ENCODE measurements around the gene NAXD.

NAXD gene

DNA sequence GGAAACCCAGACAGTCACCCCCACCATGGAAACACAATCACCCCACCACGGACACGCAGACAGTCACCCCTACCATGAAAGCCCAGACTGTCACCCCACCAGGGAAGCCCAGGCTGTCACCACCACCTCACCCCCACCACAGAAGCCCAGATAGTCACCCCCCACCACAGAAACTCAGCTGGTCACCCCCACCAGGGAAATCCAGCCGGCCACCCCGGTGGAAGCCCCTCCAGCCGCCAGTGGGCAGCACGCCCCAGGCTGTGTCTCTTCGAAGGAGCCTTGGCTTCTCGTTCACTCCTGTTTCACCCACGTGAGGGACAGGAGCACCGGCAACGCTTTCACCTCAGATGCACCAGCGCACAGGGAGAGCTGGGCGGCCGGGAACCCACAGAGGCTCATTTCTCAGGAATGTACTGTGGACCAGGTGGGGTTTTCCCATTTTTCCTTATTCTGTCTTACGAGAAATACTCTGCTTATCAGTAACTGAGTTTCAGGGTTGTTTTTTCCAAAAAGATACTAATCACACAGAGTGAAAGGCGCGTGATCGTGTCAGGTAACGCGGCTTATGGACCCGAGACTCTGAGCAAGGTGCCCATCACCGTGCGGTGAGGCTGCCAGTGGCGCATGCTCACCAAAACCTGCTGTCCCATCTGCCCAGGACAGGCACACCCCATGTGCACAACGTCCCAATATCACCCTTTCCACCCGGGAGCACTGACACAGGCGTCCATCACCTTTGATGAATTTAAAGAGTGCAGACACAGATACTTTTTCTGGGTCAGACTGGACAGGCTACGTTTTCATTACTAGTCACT is 62.6 kb downstream of the NAXD start:
- Histone ChIP-seq H3K4me1 (ENCODE audit: control insufficient read depth, insufficient read depth, low read length, poor library complexity, severe bottlenecking) (no peaks in the 10 kb centered on the region), H3K36me3 (ENCODE audit: control insufficient read depth, insufficient read depth, low read length) (peaks cover 48% of the 10 kb centered on the region), H3K27ac (ENCODE audit: insufficient read depth, low read length, poor library complexity, severe bottlenecking) (no peak overlapping the region), H3K27me3 (replicated peaks; ENCODE audit: control insufficient read depth, insufficient read depth, low read length, poor library complexity, severe bottlenecking) (no peaks in the 10 kb centered on the region), H3K4me3 (ENCODE audit: insufficient read depth, low read depth, low read length, poor library complexity, severe bottlenecking) (no peak overlapping the region), H3K9me3 (ENCODE audit: control insufficient read depth, low read length) (no peaks in the 10 kb centered on the region)
- no peak for DNase-seq

DNA sequence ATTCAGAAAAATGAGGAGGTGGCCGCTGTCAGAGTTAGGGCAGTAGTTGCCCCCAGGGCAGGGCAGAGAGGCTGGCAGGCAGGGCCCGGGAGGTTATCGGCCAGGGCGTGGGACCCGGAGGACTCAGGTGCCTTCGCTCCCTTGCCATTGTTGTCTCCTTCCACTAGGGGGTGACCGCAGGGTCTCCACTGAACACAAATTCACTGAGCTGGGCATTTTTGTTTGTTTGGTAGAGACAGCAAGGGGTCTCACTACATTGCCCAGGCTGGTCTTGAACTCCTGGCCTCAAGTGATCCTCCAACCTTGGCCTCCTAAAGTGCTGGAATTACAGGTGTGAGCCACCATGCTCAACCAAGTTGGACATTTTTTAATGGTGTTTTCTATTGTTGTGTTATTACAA is 65.5 kb downstream of the NAXD start:
- H3K27ac ChIP-seq (ENCODE audit: insufficient read depth, low read length, poor library complexity, severe bottlenecking): no peak overlapping the region
- no peaks in the 10 kb centered on the region for H3K9me3 ChIP-seq (ENCODE audit: control insufficient read depth, low read length)
- no peaks in the 10 kb centered on the region for H3K4me1 ChIP-seq (ENCODE audit: control insufficient read depth, insufficient read depth, low read length, poor library complexity, severe bottlenecking)
- peaks cover 64% of the 10 kb centered on the region for H3K36me3 ChIP-seq (ENCODE audit: control insufficient read depth, insufficient read depth, low read length)
- H3K4me3 ChIP-seq (ENCODE audit: insufficient read depth, low read depth, low read length, poor library complexity, severe bottlenecking): no peak overlapping the region
- no peaks in the 10 kb centered on the region for H3K27me3 ChIP-seq (replicated peaks; ENCODE audit: control insufficient read depth, insufficient read depth, low read length, poor library complexity, severe bottlenecking)
- no peak for DNase-seq

DNA sequence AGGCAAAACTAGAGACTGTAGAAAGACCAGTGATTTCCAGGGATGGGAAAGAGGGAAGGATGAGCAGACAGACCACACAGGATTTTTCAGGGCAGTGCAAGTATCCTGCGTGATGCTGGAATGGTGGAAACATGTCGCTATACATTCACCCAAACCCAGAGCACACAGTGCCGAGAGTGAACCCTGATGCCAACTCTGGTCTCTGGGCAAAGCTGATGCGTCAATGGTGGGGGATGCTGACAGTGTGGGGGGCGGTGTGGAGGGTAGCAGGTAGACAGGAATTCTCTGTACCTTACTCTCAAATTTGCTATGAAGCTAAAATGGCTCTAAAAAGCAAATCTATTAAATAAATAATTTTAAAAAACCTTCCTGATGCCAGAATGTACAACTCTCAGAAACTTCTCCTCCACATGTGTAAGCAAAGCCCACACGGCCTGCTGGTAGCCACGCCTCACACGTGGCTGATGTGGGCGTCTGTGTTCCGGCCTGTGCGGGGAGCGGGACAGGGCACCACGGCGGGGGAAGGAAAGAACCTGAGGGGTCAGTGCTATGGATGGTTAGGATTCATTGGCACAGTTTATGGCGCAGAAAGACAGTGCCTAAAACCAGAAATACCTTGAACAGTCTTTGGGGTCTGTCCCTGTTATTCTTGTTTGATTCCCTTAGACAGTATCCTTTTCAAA is 66.7 kb downstream of the NAXD start:
- no peak overlapping the region for H3K27ac ChIP-seq (ENCODE audit: insufficient read depth, low read length, poor library complexity, severe bottlenecking)
- H3K36me3 ChIP-seq (ENCODE audit: control insufficient read depth, insufficient read depth, low read length): peaks cover 57% of the 10 kb centered on the region
- H3K27me3 ChIP-seq (replicated peaks; ENCODE audit: control insufficient read depth, insufficient read depth, low read length, poor library complexity, severe bottlenecking): no peaks in the 10 kb centered on the region
- no peak for DNase-seq
- no peaks in the 10 kb centered on the region for H3K4me1 ChIP-seq (ENCODE audit: control insufficient read depth, insufficient read depth, low read length, poor library complexity, severe bottlenecking)
- H3K9me3 ChIP-seq (ENCODE audit: control insufficient read depth, low read length): no peaks in the 10 kb centered on the region
- no peak overlapping the region for H3K4me3 ChIP-seq (ENCODE audit: insufficient read depth, low read depth, low read length, poor library complexity, severe bottlenecking)

DNA sequence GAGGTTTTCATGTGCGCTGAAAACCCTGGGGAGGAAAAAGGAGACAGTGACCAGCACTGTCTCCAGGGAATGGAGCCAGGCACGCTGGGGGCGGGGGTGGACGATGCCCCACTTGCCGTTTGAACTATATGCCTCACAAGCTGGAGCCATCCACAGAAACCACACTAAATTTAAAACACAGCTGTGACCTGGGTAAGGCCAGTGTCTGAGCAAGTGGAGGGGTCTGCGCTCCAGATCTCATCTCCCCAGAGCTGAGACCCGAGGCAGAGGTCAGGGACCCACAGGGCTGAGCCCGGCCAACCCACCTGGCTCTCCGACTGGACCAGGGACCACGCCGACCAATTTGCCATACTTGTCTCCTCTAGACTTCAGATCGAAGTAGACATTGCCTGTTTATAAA is 67.4 kb downstream of the NAXD start:
- Histone ChIP-seq H3K36me3 (ENCODE audit: control insufficient read depth, insufficient read depth, low read length) (peaks cover 60% of the 10 kb centered on the region), H3K4me3 (ENCODE audit: insufficient read depth, low read depth, low read length, poor library complexity, severe bottlenecking) (no peak overlapping the region), H3K27me3 (replicated peaks; ENCODE audit: control insufficient read depth, insufficient read depth, low read length, poor library complexity, severe bottlenecking) (no peaks in the 10 kb centered on the region), H3K4me1 (ENCODE audit: control insufficient read depth, insufficient read depth, low read length, poor library complexity, severe bottlenecking) (no peaks in the 10 kb centered on the region), H3K27ac (ENCODE audit: insufficient read depth, low read length, poor library complexity, severe bottlenecking) (no peak overlapping the region), H3K9me3 (ENCODE audit: control insufficient read depth, low read length) (no peaks in the 10 kb centered on the region)
- DNase-seq: no peak

DNA sequence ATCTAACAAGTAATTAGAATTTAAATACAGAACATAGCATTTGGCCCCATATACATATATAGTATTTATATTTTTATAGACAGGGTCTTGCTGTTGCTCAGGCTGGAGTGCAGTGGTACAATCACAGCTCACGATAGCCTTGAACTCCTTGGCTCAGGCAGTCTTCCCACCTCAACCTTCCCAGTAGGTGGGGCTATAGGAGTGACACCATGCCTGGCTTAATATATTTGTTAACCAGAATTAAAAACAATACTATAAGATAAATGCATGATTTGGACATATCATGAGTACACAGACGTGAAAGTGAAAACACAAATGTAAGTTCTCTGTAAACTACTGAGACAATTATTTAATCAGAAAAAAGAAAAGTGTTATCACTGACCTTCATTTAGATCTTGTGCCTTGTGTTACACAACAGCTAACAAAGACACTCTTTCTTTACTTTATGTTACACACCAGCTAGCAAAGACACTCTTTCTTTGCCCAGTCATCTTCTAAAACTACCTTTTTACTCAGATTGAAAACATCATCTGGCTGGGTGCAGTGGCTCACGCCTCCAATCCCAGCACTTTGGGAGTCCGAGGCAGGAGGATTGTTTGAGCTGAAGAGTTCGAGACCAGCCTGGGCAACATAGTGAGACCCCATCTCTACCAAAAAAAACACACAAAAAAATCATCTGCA is 68.0 kb downstream of the NAXD start:
- Histone ChIP-seq H3K27me3 (replicated peaks; ENCODE audit: control insufficient read depth, insufficient read depth, low read length, poor library complexity, severe bottlenecking) (no peaks in the 10 kb centered on the region), H3K9me3 (ENCODE audit: control insufficient read depth, low read length) (no peaks in the 10 kb centered on the region), H3K4me1 (ENCODE audit: control insufficient read depth, insufficient read depth, low read length, poor library complexity, severe bottlenecking) (no peaks in the 10 kb centered on the region), H3K27ac (ENCODE audit: insufficient read depth, low read length, poor library complexity, severe bottlenecking) (no peak overlapping the region), H3K4me3 (ENCODE audit: insufficient read depth, low read depth, low read length, poor library complexity, severe bottlenecking) (no peak overlapping the region), H3K36me3 (ENCODE audit: control insufficient read depth, insufficient read depth, low read length) (peaks cover 55% of the 10 kb centered on the region)
- no peak for DNase-seq

DNA sequence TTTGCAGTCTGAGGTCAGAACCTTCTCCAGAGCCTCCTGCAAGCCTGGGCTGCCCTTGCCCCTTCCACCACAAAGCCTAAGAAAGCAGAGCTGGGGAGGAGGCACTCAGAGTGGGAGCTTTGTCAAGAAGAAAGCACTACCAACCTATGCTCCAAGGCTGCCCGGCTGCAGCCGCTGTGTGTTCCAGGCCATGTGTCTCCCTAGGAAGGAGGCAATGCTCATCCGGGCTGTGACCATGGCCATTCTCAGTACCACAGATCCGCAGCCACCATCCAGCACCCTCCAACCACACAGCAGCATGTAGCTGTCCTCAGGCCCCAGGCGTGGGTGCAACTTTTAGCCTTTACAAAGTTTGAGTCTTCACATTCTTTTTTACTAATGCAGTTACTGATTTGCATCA is 68.6 kb downstream of the NAXD start:
- Histone ChIP-seq H3K27ac (ENCODE audit: insufficient read depth, low read length, poor library complexity, severe bottlenecking) (no peak overlapping the region), H3K27me3 (replicated peaks; ENCODE audit: control insufficient read depth, insufficient read depth, low read length, poor library complexity, severe bottlenecking) (no peaks in the 10 kb centered on the region), H3K9me3 (ENCODE audit: control insufficient read depth, low read length) (no peaks in the 10 kb centered on the region), H3K36me3 (ENCODE audit: control insufficient read depth, insufficient read depth, low read length) (peaks cover 55% of the 10 kb centered on the region), H3K4me1 (ENCODE audit: control insufficient read depth, insufficient read depth, low read length, poor library complexity, severe bottlenecking) (no peaks in the 10 kb centered on the region), H3K4me3 (ENCODE audit: insufficient read depth, low read depth, low read length, poor library complexity, severe bottlenecking) (no peak overlapping the region)
- no peak for DNase-seq

DNA sequence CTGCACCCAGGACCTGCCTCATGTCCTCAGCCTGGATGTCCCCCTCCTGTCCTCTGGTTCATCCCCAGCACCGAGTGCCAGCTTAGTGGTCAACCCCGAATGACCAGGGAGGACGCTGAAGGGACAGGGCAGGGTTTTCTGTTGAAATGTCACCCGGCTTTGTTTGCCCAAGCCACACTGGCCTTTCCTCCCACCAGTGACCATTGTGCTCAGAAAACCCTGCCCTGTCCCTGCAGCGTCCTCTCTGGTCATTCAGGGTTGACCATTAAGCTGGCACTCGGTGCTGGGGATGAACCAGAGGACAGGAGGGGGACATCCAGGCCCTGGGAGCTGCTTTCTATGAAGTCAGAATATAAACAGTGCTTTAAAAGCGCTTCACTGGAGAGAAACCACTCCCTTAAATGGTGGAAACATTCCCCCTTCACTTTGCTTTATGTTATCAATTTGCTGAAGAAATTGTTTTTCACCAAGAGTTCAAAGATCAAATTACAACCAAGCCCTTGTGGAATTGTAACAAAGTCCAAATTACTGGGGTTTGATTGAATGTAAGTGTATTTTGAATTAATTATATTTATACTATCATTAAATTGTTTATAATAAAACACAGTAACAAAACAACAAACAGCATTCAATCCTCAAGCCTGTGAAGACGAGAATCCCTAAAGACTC is 69.2 kb downstream of the NAXD start:
- Histone ChIP-seq H3K4me1 (ENCODE audit: control insufficient read depth, insufficient read depth, low read length, poor library complexity, severe bottlenecking) (no peaks in the 10 kb centered on the region), H3K27me3 (replicated peaks; ENCODE audit: control insufficient read depth, insufficient read depth, low read length, poor library complexity, severe bottlenecking) (no peaks in the 10 kb centered on the region), H3K27ac (ENCODE audit: insufficient read depth, low read length, poor library complexity, severe bottlenecking) (no peak overlapping the region), H3K36me3 (ENCODE audit: control insufficient read depth, insufficient read depth, low read length) (peaks cover 60% of the 10 kb centered on the region), H3K9me3 (ENCODE audit: control insufficient read depth, low read length) (no peaks in the 10 kb centered on the region), H3K4me3 (ENCODE audit: insufficient read depth, low read depth, low read length, poor library complexity, severe bottlenecking) (no peak overlapping the region)
- no peak for DNase-seq

DNA sequence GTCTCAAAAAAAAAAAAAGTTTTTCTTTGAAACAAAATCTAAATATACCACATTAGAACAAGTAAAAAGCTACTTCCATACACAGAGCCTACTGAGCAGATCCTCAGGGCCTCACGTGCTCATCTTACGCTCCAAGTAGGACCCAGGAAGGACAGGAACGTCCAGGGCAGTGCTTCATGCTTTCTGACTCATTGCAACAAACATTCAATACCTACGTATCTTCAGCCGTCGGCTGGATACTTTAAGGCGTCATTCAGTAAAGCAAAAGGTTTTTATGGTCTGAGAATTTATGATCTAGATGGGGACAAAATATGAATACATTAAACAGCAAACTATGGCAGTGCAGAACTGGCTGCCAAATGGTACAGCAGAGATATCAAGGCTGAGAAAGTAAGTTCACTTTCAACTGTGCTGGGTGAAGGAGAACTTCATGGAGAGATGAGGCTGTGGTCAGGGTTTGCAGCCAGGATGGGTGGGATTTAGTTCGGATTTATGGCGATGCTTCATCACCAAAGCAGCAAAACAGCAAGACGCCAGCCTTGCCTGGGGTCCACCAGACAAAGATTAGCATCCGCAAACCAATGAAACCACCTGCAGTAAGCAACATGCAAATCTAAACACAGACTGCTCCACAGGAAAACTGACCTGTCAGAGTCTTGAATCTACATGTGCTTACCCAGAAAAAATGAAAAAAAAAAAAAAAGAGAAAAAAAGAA is 70.1 kb downstream of the NAXD start:
- peaks cover 64% of the 10 kb centered on the region for H3K36me3 ChIP-seq (ENCODE audit: control insufficient read depth, insufficient read depth, low read length)
- H3K4me1 ChIP-seq (ENCODE audit: control insufficient read depth, insufficient read depth, low read length, poor library complexity, severe bottlenecking): no peaks in the 10 kb centered on the region
- no peaks in the 10 kb centered on the region for H3K27me3 ChIP-seq (replicated peaks; ENCODE audit: control insufficient read depth, insufficient read depth, low read length, poor library complexity, severe bottlenecking)
- H3K27ac ChIP-seq (ENCODE audit: insufficient read depth, low read length, poor library complexity, severe bottlenecking): no peak overlapping the region
- H3K9me3 ChIP-seq (ENCODE audit: control insufficient read depth, low read length): no peaks in the 10 kb centered on the region
- H3K4me3 ChIP-seq (ENCODE audit: insufficient read depth, low read depth, low read length, poor library complexity, severe bottlenecking): no peak overlapping the region
- DNase-seq: no peak

DNA sequence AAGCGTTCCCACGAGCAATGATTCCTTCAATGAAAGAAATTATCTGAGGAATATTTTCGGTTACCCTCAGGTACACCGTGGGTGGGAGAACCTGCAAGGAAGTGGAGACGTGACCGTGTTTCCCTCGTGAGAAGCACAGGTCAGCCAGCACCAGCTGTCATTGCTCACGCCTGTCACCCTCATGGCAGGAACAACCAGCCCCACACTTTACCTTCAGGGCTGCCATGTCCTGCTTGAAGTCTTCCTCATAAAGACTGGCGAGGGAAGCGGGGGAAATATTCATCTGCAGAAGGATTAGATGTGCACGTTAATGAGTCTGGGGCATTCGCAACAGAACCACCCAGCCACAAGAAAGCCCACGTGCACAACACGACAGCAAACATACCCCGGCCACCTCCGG is 72.4 kb downstream of the NAXD start:
- H3K36me3 ChIP-seq (ENCODE audit: control insufficient read depth, insufficient read depth, low read length): peaks cover 53% of the 10 kb centered on the region
- no peaks in the 10 kb centered on the region for H3K9me3 ChIP-seq (ENCODE audit: control insufficient read depth, low read length)
- no peak for DNase-seq
- H3K27ac ChIP-seq (ENCODE audit: insufficient read depth, low read length, poor library complexity, severe bottlenecking): no peak overlapping the region
- no peak overlapping the region for H3K4me3 ChIP-seq (ENCODE audit: insufficient read depth, low read depth, low read length, poor library complexity, severe bottlenecking)
- no peaks in the 10 kb centered on the region for H3K4me1 ChIP-seq (ENCODE audit: control insufficient read depth, insufficient read depth, low read length, poor library complexity, severe bottlenecking)
- no peaks in the 10 kb centered on the region for H3K27me3 ChIP-seq (replicated peaks; ENCODE audit: control insufficient read depth, insufficient read depth, low read length, poor library complexity, severe bottlenecking)

All from effector memory CD4-positive, alpha-beta T cell (primary cell).